CD14-positive monocyte (primary cell): ENCODE data around the gene ROBO2. TPM values are rescaled to one million over a fixed set of nuclear protein-coding genes. Genes with fewer than 3 reads are reported as not detected.

Experiments used
- DNase-seq, 3 donors: peaks; one replicate each; pipeline ENCODE4 v3.0.0-alpha.2; 2011 to 2022
- H2AFZ ChIP-seq: 2 replicates; pipeline ENCODE4 v1.6.0; 2012; ENCODE audit warnings: mild to moderate bottlenecking, low read depth, low read length, inconsistent platforms; ENCODE audit not compliant: insufficient read depth, poor library complexity, severe bottlenecking
- H3K27ac ChIP-seq, 2 donors: 1 replicate in 1 of 2; 2 replicates in 1 of 2; pipeline ENCODE4 v1.5.1; 2012 to 2013; ENCODE audit warnings: low read length in 2 of 2, control low read depth in 1 of 2, inconsistent platforms in 1 of 2, low read depth in 1 of 2, mild to moderate bottlenecking in 1 of 2
- H3K27me3 ChIP-seq, 2 donors: one replicate each; pipeline versions ENCODE4 v1.6.0 to v1.6.1; 2011 to 2013; ENCODE audit warnings: low read length in 2 of 2; ENCODE audit not compliant: control insufficient read depth in 2 of 2, insufficient read depth in 2 of 2
- H3K36me3 ChIP-seq, 2 donors: replicated peaks in 1 of 2; 1 replicate in 1 of 2; 2 replicates in 1 of 2; pipeline versions ENCODE4 v1.5.1 to v1.6.1; 2012 to 2013; ENCODE audit warnings: low read length in 2 of 2, control low read depth in 1 of 2, inconsistent platforms in 1 of 2, mild to moderate bottlenecking in 1 of 2; ENCODE audit not compliant: insufficient read depth in 2 of 2, control insufficient read depth in 1 of 2
- H3K4me1 ChIP-seq, 2 donors: 1 replicate in 1 of 2; 2 replicates in 1 of 2; pipeline versions ENCODE4 v1.5.1 to v1.6.1; 2012 to 2013; ENCODE audit warnings: low read length in 2 of 2, control low read depth in 1 of 2, inconsistent platforms in 1 of 2, mild to moderate bottlenecking in 1 of 2, moderate library complexity in 1 of 2; ENCODE audit not compliant: insufficient read depth in 2 of 2, control insufficient read depth in 1 of 2
- H3K4me2 ChIP-seq: replicated peaks from 2 replicates; pipeline ENCODE3; 2012; ENCODE audit warnings: low read length, moderate library complexity, mild to moderate bottlenecking; ENCODE audit not compliant: poor library complexity, severe bottlenecking; ENCODE audit errors: extremely low read depth
- H3K4me3 ChIP-seq, 3 experiments: fragments of 200-600 bp in 1 of 3; sonication (generic) in 1 of 3; replicated peaks in 1 of 3; 1 replicate in 2 of 3; 2 replicates in 1 of 3; pipeline ENCODE4 v1.5.1; 2011 to 2013; ENCODE audit warnings: low read length in 3 of 3, mild to moderate bottlenecking in 3 of 3, control low read depth in 2 of 3, low read depth in 2 of 3, inconsistent platforms in 1 of 3, moderate library complexity in 1 of 3
- H3K79me2 ChIP-seq: 2 replicates; pipeline ENCODE4 v1.6.0; 2012; ENCODE audit warnings: mild to moderate bottlenecking, control low read depth, inconsistent platforms, low read length, moderate library complexity; ENCODE audit not compliant: insufficient read depth
- H3K9ac ChIP-seq: 2 replicates; pipeline ENCODE4 v1.6.0; 2017; ENCODE audit warnings: low read length, mild to moderate bottlenecking; ENCODE audit not compliant: insufficient read depth, poor library complexity, severe bottlenecking
- H3K9me3 ChIP-seq, 2 donors: replicated peaks in 1 of 2; 1 replicate in 1 of 2; 2 replicates in 1 of 2; pipeline versions ENCODE4 v1.5.1 to v1.6.1; 2012 to 2013; ENCODE audit warnings: low read length in 2 of 2, control low read depth in 1 of 2; ENCODE audit not compliant: control insufficient read depth in 1 of 2, insufficient read depth in 1 of 2
- H4K20me1 ChIP-seq: 2 replicates; pipeline ENCODE4 v1.6.0; 2012; ENCODE audit warnings: mild to moderate bottlenecking, low read length, control low read depth, moderate library complexity; ENCODE audit not compliant: insufficient read depth
- H3K27ac Mint-ChIP-seq, 7 donors: one replicate each; pipeline ENCODE4 v1.8.0; 2020; ENCODE audit warnings: mild to moderate bottlenecking in 7 of 7, mixed read lengths in 7 of 7, moderate library complexity in 6 of 7, inconsistent platforms in 2 of 7
- H3K27me3 Mint-ChIP-seq, 3 donors: one replicate each; pipeline ENCODE4 v1.8.0; 2021 to 2022; ENCODE audit warnings: low read depth in 3 of 3, mild to moderate bottlenecking in 3 of 3, mixed read lengths in 3 of 3, moderate library complexity in 3 of 3, inconsistent platforms in 1 of 3
- H3K36me3 Mint-ChIP-seq, 2 donors: one replicate each; pipeline ENCODE4 v1.8.0; 2020; ENCODE audit warnings: mixed read lengths in 2 of 2, inconsistent platforms in 1 of 2, mild to moderate bottlenecking in 1 of 2
- H3K4me1 Mint-ChIP-seq: one replicate; pipeline ENCODE4 v1.8.0; 2020; ENCODE audit warnings: mild to moderate bottlenecking, mixed read lengths
- H3K4me3 Mint-ChIP-seq, 2 donors: one replicate each; pipeline ENCODE4 v1.8.0; 2020; ENCODE audit warnings: mild to moderate bottlenecking in 2 of 2, mixed read lengths in 2 of 2, moderate library complexity in 1 of 2
- H3K9me3 Mint-ChIP-seq, 7 donors: one replicate each; pipeline ENCODE4 v1.8.0; 2020 to 2022; ENCODE audit warnings: mixed read lengths in 7 of 7, mild to moderate bottlenecking in 6 of 7, moderate library complexity in 6 of 7, inconsistent platforms in 2 of 7
- CTCF ChIP-seq: fragments of 200-600 bp; IDR thresholded peaks from one replicate; pipeline ENCODE4 v1.8.0; 2022; ENCODE audit warnings: antibody characterized with exemption, mild to moderate bottlenecking
- WGBS: methylation state at CpG from one replicate; pipeline ENCODE4 v1.1.5; 2013; ENCODE audit warnings: missing lambda C conversion rate; ENCODE audit not compliant: insufficient coverage; 5-methylcytosine and 5-hydroxymethylcytosine counted together
- intact Hi-C, 2 donors: fragments of 100-400 bp; cut with micrococcal nuclease; formaldehyde crosslinking; loops; one replicate each; pipeline versions ENCODE4 v1.15.0 to v1.15.1; 2023
- polyA plus RNA-seq, 3 donors: library from polyadenylated mRNA; depleted of rRNA in 1 of 3; unstranded in 2 of 3; stranded (reverse) in 1 of 3; fragments of 300-500 nt in 2 of 3; fragments of >200 nt in 1 of 3; fragmentation: Illumina TruSeq in 2 of 3; gene quantifications; 1 replicate in 2 of 3; 2 replicates in 1 of 3; pipeline ENCODE4 v1.2.3, GENCODE V29; 2012 to 2021

ROBO2 gene
- polyA plus RNA-seq, 3 donors = not detected

- no peak for DNase-seq
- H3K27ac ChIP-seq = no peak overlapping the region
- no peak overlapping the region for H3K4me3 ChIP-seq
- Mint-ChIP-seq H3K4me1 (no peaks in the 10 kb centered on the region), H3K27me3 (no peaks in the 10 kb centered on the region), H3K4me3 (no peak overlapping the region), H3K36me3 (no peaks in the 10 kb centered on the region), H3K9me3 (no peaks in the 10 kb centered on the region), H3K27ac (no peak overlapping the region)
- H4K20me1 ChIP-seq = no peaks in the 10 kb centered on the region
- H3K27me3 ChIP-seq = no peaks in the 10 kb centered on the region
- no peak overlapping the region for H2AFZ ChIP-seq
- H3K79me2 ChIP-seq = no peaks in the 10 kb centered on the region
- H3K4me1 ChIP-seq = no peaks in the 10 kb centered on the region
- H3K9me3 ChIP-seq = no peaks in the 10 kb centered on the region
- no peak overlapping the region for H3K4me2 ChIP-seq
- H3K9ac ChIP-seq = no peak overlapping the region
- no peaks in the 10 kb centered on the region for H3K36me3 ChIP-seq
- no peak for TF ChIP-seq CTCF
- intact Hi-C loops = no loop called here
Measured at GRCh38 chr3:77446761-77447160, 406.9 kb downstream of the ROBO2 start.

GRCh38 chr3:77449459-77450350 lies 409.8 kb downstream of the ROBO2 start:
- intact Hi-C loops = no loop called here
- Mint-ChIP-seq H3K4me1 (no peaks in the 10 kb centered on the region), H3K27ac (no peak overlapping the region), H3K9me3 (peaks cover 0 to 2% (median 0%) of the 10 kb centered on the region in 7 donors), H3K4me3 (no peak overlapping the region), H3K36me3 (no peaks in the 10 kb centered on the region), H3K27me3 (no peaks in the 10 kb centered on the region)
- Histone ChIP-seq H3K27me3 (no peaks in the 10 kb centered on the region), H3K9ac (no peak overlapping the region), H3K9me3 (no peaks in the 10 kb centered on the region), H3K79me2 (no peaks in the 10 kb centered on the region), H3K4me3 (no peak overlapping the region), H4K20me1 (no peaks in the 10 kb centered on the region), H3K36me3 (no peaks in the 10 kb centered on the region), H3K27ac (no peak overlapping the region), H2AFZ (no peak overlapping the region), H3K4me1 (no peaks in the 10 kb centered on the region), H3K4me2 (no peak overlapping the region)
- WGBS = no CpG with 5 or more reads among the region's 6 CpGs
- no peak for TF ChIP-seq CTCF
- DNase-seq = no peak
